CD4-positive, alpha-beta T cell treated with Interleukin-15 for 1 hour (primary cell): ENCODE data around the gene MTIF3.

ENCODE experiments used
- DNase-seq: peaks from one replicate; pipeline ENCODE4 v3.0.0-alpha.2; 2020

Gene MTIF3

GRCh38 chr13:27450921-27451471, 632 bp upstream of the MTIF3 start:
- DNase-seq, result no peak

GRCh38 chr13:27449081-27449603, 1.2 kb downstream of the MTIF3 start:
- DNase-seq, result no peak

- DNase-seq, result no peak
Measured at GRCh38 chr13:27448308-27448707, 2.1 kb downstream of the MTIF3 start.

GRCh38 chr13:27446986-27447583, 3.3 kb downstream of the MTIF3 start:
- peak; percentile 65 for DNase-seq

GRCh38 chr13:27442797-27443196, 7.6 kb downstream of the MTIF3 start:
- DNase-seq, result no peak

GRCh38 chr13:27442071-27442647, 8.2 kb downstream of the MTIF3 start:
- no peak for DNase-seq

GRCh38 chr13:27440408-27440807, 10.0 kb downstream of the MTIF3 start:
- no peak for DNase-seq

GRCh38 chr13:27437126-27437525, 13.2 kb downstream of the MTIF3 start:
- no peak for DNase-seq

- no peak for DNase-seq
Measured at GRCh38 chr13:27432611-27433210, 17.7 kb downstream of the MTIF3 start.

GRCh38 chr13:27432180-27432579, 18.2 kb downstream of the MTIF3 start:
- no peak for DNase-seq

- no peak for DNase-seq
Measured at GRCh38 chr13:27428160-27428559, 22.2 kb downstream of the MTIF3 start.

- DNase-seq, result peak; percentile 34
Measured at GRCh38 chr13:27427641-27428040, 22.7 kb downstream of the MTIF3 start.

- peak; percentile 82 for DNase-seq
Measured at GRCh38 chr13:27425918-27426630, 24.3 kb downstream of the MTIF3 start.

- DNase-seq, result no peak
Measured at GRCh38 chr13:27425158-27425917, 25.0 kb downstream of the MTIF3 start.

- DNase-seq, result peak; percentile 89
Measured at GRCh38 chr13:27424246-27425157, 25.9 kb downstream of the MTIF3 start, which contains the start of gene GTF3A. TSS of gene GTF3A (plus strand) at chr13:27424619.

GRCh38 chr13:27423333-27423732, 27.0 kb downstream of the MTIF3 start:
- DNase-seq, result no peak

- DNase-seq, result no peak
Measured at GRCh38 chr13:27421101-27421871, 29.1 kb downstream of the MTIF3 start.

GRCh38 chr13:27419328-27419727, 31.0 kb downstream of the MTIF3 start:
- DNase-seq, result no peak

- DNase-seq, result no peak
Measured at GRCh38 chr13:27415116-27415515, 35.2 kb downstream of the MTIF3 start.

GRCh38 chr13:27411341-27411740, 39.0 kb downstream of the MTIF3 start:
- no peak for DNase-seq

- no peak for DNase-seq
Measured at GRCh38 chr13:27409013-27409412, 41.4 kb downstream of the MTIF3 start.
